ENCODE data around the gene MICAL2.

MICAL2 gene

GRCh38 chr11:12220305-12220704 lies 109.9 kb downstream of the MICAL2 start:
- Histone ChIP-seq H3K36me3 (ENCODE audit: control insufficient read depth in 5 of 5, insufficient read depth in 5 of 5, low read length in 5 of 5) (peaks cover 0 to 28% (median 3%) of the 10 kb centered on the region in 5 donors), H3K27me3 (ENCODE audit: control insufficient read depth in 5 of 5, insufficient read depth in 4 of 5, low read length in 5 of 5) (peaks cover 0 to 2% (median 0%) of the 10 kb centered on the region in 5 donors), H3K9ac (ENCODE audit: low read length in 5 of 5) (peak overlapping the region in 1 of 5 donors; percentile 21), H3K4me1 (ENCODE audit: control insufficient read depth in 5 of 5, insufficient read depth in 5 of 5, low read length in 5 of 5) (peaks cover 3 to 46% (median 20%) of the 10 kb centered on the region in 5 donors), H3K9me3 (ENCODE audit: control insufficient read depth in 5 of 5, low read length in 5 of 5) (no peaks in the 10 kb centered on the region), H3K27ac (ENCODE audit: low read depth, low read length) (no peak overlapping the region), H3K4me3 (ENCODE audit: low read depth in 1 of 5, low read length in 5 of 5) (no peak overlapping the region)

GRCh38 chr11:12221051-12221535 lies 110.7 kb downstream of the MICAL2 start:
- Histone ChIP-seq H3K27ac (ENCODE audit: low read depth, low read length) (no peak overlapping the region), H3K27me3 (ENCODE audit: control insufficient read depth in 5 of 5, insufficient read depth in 4 of 5, low read length in 5 of 5) (peaks cover 0 to 2% (median 0%) of the 10 kb centered on the region in 5 donors), H3K36me3 (ENCODE audit: control insufficient read depth in 5 of 5, insufficient read depth in 5 of 5, low read length in 5 of 5) (peaks cover 0 to 28% (median 5%) of the 10 kb centered on the region in 5 donors), H3K4me3 (ENCODE audit: low read depth in 1 of 5, low read length in 5 of 5) (no peak overlapping the region), H3K9ac (ENCODE audit: low read length in 5 of 5) (peak overlapping the region in 1 of 5 donors; percentile 21), H3K4me1 (ENCODE audit: control insufficient read depth in 5 of 5, insufficient read depth in 5 of 5, low read length in 5 of 5) (peaks cover 3 to 46% (median 20%) of the 10 kb centered on the region in 5 donors), H3K9me3 (ENCODE audit: control insufficient read depth in 5 of 5, low read length in 5 of 5) (no peaks in the 10 kb centered on the region)

- Histone ChIP-seq H3K36me3 (ENCODE audit: control insufficient read depth in 5 of 5, insufficient read depth in 5 of 5, low read length in 5 of 5) (peaks cover 0 to 28% (median 10%) of the 10 kb centered on the region in 5 donors), H3K9ac (ENCODE audit: low read length in 5 of 5) (no peak overlapping the region), H3K27ac (ENCODE audit: low read depth, low read length) (no peak overlapping the region)
These were observed 111.8 kb downstream of the MICAL2 start for GRCh38 chr11:12222055-12222792.

GRCh38 chr11:12223771-12224536 lies 113.6 kb downstream of the MICAL2 start:
- Histone ChIP-seq H3K4me3 (ENCODE audit: low read depth in 1 of 5, low read length in 5 of 5) (no peak overlapping the region), H3K9me3 (ENCODE audit: control insufficient read depth in 5 of 5, low read length in 5 of 5) (no peaks in the 10 kb centered on the region), H3K36me3 (ENCODE audit: control insufficient read depth in 5 of 5, insufficient read depth in 5 of 5, low read length in 5 of 5) (peaks cover 0 to 28% (median 11%) of the 10 kb centered on the region in 5 donors), H3K27me3 (ENCODE audit: control insufficient read depth in 5 of 5, insufficient read depth in 4 of 5, low read length in 5 of 5) (peaks cover 0 to 2% (median 0%) of the 10 kb centered on the region in 5 donors), H3K27ac (ENCODE audit: low read depth, low read length) (no peak overlapping the region), H3K4me1 (ENCODE audit: control insufficient read depth in 5 of 5, insufficient read depth in 5 of 5, low read length in 5 of 5) (peaks cover 3 to 46% (median 20%) of the 10 kb centered on the region in 5 donors), H3K9ac (ENCODE audit: low read length in 5 of 5) (no peak overlapping the region)

More at GRCh38 chr11:12222055-12222792, 111.8 kb downstream of the MICAL2 start:
- H3K4me1 ChIP-seq (ENCODE audit: control insufficient read depth in 5 of 5, insufficient read depth in 5 of 5, low read length in 5 of 5), result peaks cover 3 to 46% (median 20%) of the 10 kb centered on the region in 5 donors
- H3K9me3 ChIP-seq (ENCODE audit: control insufficient read depth in 5 of 5, low read length in 5 of 5), result no peaks in the 10 kb centered on the region
- peaks cover 0 to 2% (median 0%) of the 10 kb centered on the region in 5 donors for H3K27me3 ChIP-seq (ENCODE audit: control insufficient read depth in 5 of 5, insufficient read depth in 4 of 5, low read length in 5 of 5)
- no peak overlapping the region for H3K4me3 ChIP-seq (ENCODE audit: low read depth in 1 of 5, low read length in 5 of 5)

- no peaks in the 10 kb centered on the region for H3K9me3 ChIP-seq (ENCODE audit: control insufficient read depth in 5 of 5, low read length in 5 of 5)
- no peak overlapping the region for H3K4me3 ChIP-seq (ENCODE audit: low read depth in 1 of 5, low read length in 5 of 5)
- no peak overlapping the region for H3K9ac ChIP-seq (ENCODE audit: low read length in 5 of 5)
- H3K4me1 ChIP-seq (ENCODE audit: control insufficient read depth in 5 of 5, insufficient read depth in 5 of 5, low read length in 5 of 5), result peaks cover 3 to 46% (median 20%) of the 10 kb centered on the region in 5 donors
- H3K27ac ChIP-seq (ENCODE audit: low read depth, low read length), result no peak overlapping the region
- H3K27me3 ChIP-seq (ENCODE audit: control insufficient read depth in 5 of 5, insufficient read depth in 4 of 5, low read length in 5 of 5), result no peaks in the 10 kb centered on the region
- peaks cover 0 to 28% (median 15%) of the 10 kb centered on the region in 5 donors for H3K36me3 ChIP-seq (ENCODE audit: control insufficient read depth in 5 of 5, insufficient read depth in 5 of 5, low read length in 5 of 5)
These were observed 114.1 kb downstream of the MICAL2 start for GRCh38 chr11:12224537-12224893.

GRCh38 chr11:12225046-12225739 lies 114.8 kb downstream of the MICAL2 start:
- Histone ChIP-seq H3K4me3 (ENCODE audit: low read depth in 1 of 5, low read length in 5 of 5) (no peak overlapping the region), H3K9me3 (ENCODE audit: control insufficient read depth in 5 of 5, low read length in 5 of 5) (no peaks in the 10 kb centered on the region), H3K4me1 (ENCODE audit: control insufficient read depth in 5 of 5, insufficient read depth in 5 of 5, low read length in 5 of 5) (peaks cover 0 to 39% (median 16%) of the 10 kb centered on the region in 5 donors), H3K36me3 (ENCODE audit: control insufficient read depth in 5 of 5, insufficient read depth in 5 of 5, low read length in 5 of 5) (peaks cover 0 to 29% (median 15%) of the 10 kb centered on the region in 5 donors), H3K27ac (ENCODE audit: low read depth, low read length) (no peak overlapping the region), H3K9ac (ENCODE audit: low read length in 5 of 5) (no peak overlapping the region), H3K27me3 (ENCODE audit: control insufficient read depth in 5 of 5, insufficient read depth in 4 of 5, low read length in 5 of 5) (no peaks in the 10 kb centered on the region)

- H3K4me3 ChIP-seq (ENCODE audit: low read depth in 1 of 5, low read length in 5 of 5), result no peak overlapping the region
- no peaks in the 10 kb centered on the region for H3K27me3 ChIP-seq (ENCODE audit: control insufficient read depth in 5 of 5, insufficient read depth in 4 of 5, low read length in 5 of 5)
- H3K4me1 ChIP-seq (ENCODE audit: control insufficient read depth in 5 of 5, insufficient read depth in 5 of 5, low read length in 5 of 5), result peaks cover 0 to 34% (median 12%) of the 10 kb centered on the region in 5 donors
- H3K36me3 ChIP-seq (ENCODE audit: control insufficient read depth in 5 of 5, insufficient read depth in 5 of 5, low read length in 5 of 5), result peaks cover 0 to 33% (median 15%) of the 10 kb centered on the region in 5 donors
- H3K9me3 ChIP-seq (ENCODE audit: control insufficient read depth in 5 of 5, low read length in 5 of 5), result no peaks in the 10 kb centered on the region
- H3K9ac ChIP-seq (ENCODE audit: low read length in 5 of 5), result no peak overlapping the region
- no peak overlapping the region for H3K27ac ChIP-seq (ENCODE audit: low read depth, low read length)
These were observed 115.7 kb downstream of the MICAL2 start for GRCh38 chr11:12226093-12226492.

GRCh38 chr11:12229450-12230229 lies 119.2 kb downstream of the MICAL2 start:
- peaks cover 0 to 4% (median 0%) of the 10 kb centered on the region in 5 donors for H3K4me1 ChIP-seq (ENCODE audit: control insufficient read depth in 5 of 5, insufficient read depth in 5 of 5, low read length in 5 of 5)
- H3K4me3 ChIP-seq (ENCODE audit: low read depth in 1 of 5, low read length in 5 of 5), result no peak overlapping the region
- no peaks in the 10 kb centered on the region for H3K9me3 ChIP-seq (ENCODE audit: control insufficient read depth in 5 of 5, low read length in 5 of 5)
- no peak overlapping the region for H3K9ac ChIP-seq (ENCODE audit: low read length in 5 of 5)
- H3K36me3 ChIP-seq (ENCODE audit: control insufficient read depth in 5 of 5, insufficient read depth in 5 of 5, low read length in 5 of 5), result peaks cover 0 to 42% (median 15%) of the 10 kb centered on the region in 5 donors
- H3K27ac ChIP-seq (ENCODE audit: low read depth, low read length), result no peak overlapping the region
- peaks cover 0 to 3% (median 0%) of the 10 kb centered on the region in 5 donors for H3K27me3 ChIP-seq (ENCODE audit: control insufficient read depth in 5 of 5, insufficient read depth in 4 of 5, low read length in 5 of 5)

- Histone ChIP-seq H3K27me3 (ENCODE audit: control insufficient read depth in 5 of 5, insufficient read depth in 4 of 5, low read length in 5 of 5) (peaks cover 0 to 3% (median 0%) of the 10 kb centered on the region in 5 donors), H3K9ac (ENCODE audit: low read length in 5 of 5) (no peak overlapping the region), H3K9me3 (ENCODE audit: control insufficient read depth in 5 of 5, low read length in 5 of 5) (no peaks in the 10 kb centered on the region), H3K36me3 (ENCODE audit: control insufficient read depth in 5 of 5, insufficient read depth in 5 of 5, low read length in 5 of 5) (peaks cover 0 to 32% (median 8%) of the 10 kb centered on the region in 5 donors), H3K27ac (ENCODE audit: low read depth, low read length) (no peak overlapping the region), H3K4me3 (ENCODE audit: low read depth in 1 of 5, low read length in 5 of 5) (no peak overlapping the region), H3K4me1 (ENCODE audit: control insufficient read depth in 5 of 5, insufficient read depth in 5 of 5, low read length in 5 of 5) (peaks cover 0 to 4% (median 0%) of the 10 kb centered on the region in 5 donors)
These were observed 121.8 kb downstream of the MICAL2 start for GRCh38 chr11:12232160-12232559.

Data from subcutaneous abdominal adipose tissue (tissue), 5 donors.